T1000 (cell line): ENCODE results near the gene TIGD4.

ENCODE experiments used
- DNase-seq: peaks from one replicate; lab custom pipeline; 2025; ENCODE audit warnings: mixed read lengths; lab: John Stamatoyannopoulos, UW

The TIGD4 gene

DNA sequence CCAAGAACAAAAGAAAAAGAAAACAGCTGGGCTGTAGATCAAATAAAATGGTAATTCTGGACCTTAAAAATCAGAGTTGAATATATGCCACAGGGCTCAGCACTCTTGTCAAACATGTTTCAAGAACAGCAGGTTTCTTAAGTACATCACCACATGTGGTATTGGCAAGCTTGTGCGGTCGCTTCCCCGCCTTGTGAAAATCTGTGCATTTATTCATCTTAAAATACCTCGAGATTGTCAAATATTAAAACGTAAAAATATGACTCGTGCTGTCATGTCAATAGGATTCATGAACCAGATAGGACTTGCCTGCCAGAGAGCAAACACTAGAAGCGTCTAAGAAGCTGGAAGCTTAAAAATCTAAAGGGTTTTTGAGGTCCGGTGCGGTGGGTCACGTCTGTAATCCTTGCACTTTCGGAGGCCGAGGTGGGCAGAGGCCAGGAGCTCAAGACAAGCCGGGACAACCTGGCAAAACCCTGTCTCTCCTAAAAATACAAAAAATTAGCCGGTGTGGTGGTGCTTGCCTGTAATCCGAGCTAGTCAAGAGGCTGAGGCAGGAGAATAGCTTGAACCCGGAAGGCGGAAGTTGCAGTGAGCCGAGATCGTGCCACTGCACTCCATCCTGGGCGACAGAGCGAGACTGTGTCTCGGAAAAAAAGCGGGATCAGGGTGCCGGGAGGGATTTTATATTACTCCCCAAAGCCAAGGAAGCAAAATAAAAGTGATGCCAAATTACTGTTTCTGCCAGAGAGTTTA is 59.6 kb downstream of the TIGD4 start:
- no peak for DNase-seq
